Astrocyte of the cerebellum (primary cell): ENCODE measurements around the gene TMEM212.
A peak's percentile ranks its signal among the peaks of the same experiment; 100 is the strongest.

Experiments used
- DNase-seq: peaks from one replicate; pipeline ENCODE4 v3.0.0-alpha.2; 2011; ENCODE audit warnings: low read depth
- H3K4me3 ChIP-seq: 2 replicates; pipeline ENCODE4 v1.5.1; 2011; ENCODE audit warnings: mild to moderate bottlenecking, low read depth, low read length, moderate library complexity
- in situ Hi-C: cut with HindIII; loops from 2 replicates; pipeline ENCODE4 v1.10.0; 2017; ENCODE audit warnings: low sequenced_read_pairs
- TF ChIP-seq, protein P1 (sequence below): IDR thresholded peaks from 2 replicates; pipeline ENCODE4 v1.5.1; 2012; ENCODE audit warnings: low read length, low read depth, moderate library complexity, mild to moderate bottlenecking; ENCODE audit errors: missing control alignments

The TMEM212 gene

GRCh38 chr3:171863920-171864319 lies 20.8 kb downstream of the TMEM212 start:
- TF ChIP-seq, protein P1, sequence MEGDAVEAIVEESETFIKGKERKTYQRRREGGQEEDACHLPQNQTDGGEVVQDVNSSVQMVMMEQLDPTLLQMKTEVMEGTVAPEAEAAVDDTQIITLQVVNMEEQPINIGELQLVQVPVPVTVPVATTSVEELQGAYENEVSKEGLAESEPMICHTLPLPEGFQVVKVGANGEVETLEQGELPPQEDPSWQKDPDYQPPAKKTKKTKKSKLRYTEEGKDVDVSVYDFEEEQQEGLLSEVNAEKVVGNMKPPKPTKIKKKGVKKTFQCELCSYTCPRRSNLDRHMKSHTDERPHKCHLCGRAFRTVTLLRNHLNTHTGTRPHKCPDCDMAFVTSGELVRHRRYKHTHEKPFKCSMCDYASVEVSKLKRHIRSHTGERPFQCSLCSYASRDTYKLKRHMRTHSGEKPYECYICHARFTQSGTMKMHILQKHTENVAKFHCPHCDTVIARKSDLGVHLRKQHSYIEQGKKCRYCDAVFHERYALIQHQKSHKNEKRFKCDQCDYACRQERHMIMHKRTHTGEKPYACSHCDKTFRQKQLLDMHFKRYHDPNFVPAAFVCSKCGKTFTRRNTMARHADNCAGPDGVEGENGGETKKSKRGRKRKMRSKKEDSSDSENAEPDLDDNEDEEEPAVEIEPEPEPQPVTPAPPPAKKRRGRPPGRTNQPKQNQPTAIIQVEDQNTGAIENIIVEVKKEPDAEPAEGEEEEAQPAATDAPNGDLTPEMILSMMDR = no peak
- no peak overlapping the region for H3K4me3 ChIP-seq
- in situ Hi-C loops = no loop called here
- no peak for DNase-seq

DNA sequence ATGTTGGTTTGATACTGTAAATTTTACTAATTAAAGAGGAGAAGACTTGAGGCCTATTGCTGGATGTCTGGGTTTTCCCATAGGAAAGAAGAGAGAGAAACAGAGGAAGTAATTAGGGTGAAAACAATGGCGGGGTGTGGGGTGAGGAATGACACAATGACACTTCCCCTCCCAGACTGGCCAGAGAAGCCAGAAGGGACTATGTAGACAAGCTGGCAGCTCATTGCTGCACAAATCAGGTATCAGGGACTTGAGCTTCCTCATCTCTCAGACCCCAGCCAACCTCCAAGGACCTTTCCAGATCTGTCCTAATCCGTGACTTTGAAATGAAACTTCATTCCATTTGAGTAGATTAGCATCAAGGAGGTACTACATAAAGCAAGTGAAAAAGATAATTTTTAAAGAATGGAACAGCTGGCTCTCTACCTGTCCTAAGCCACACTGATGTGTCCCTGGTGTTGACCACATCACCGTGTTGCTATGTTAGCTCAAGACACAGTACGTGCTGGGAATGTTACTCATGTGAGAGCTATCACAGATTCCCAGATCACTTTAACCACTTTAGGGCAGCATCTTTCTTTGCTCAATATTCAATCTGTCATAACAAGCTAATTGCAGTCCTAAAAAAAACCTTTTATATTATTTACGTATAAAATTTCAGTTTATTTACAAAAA lies 22.2 kb downstream of the TMEM212 start:
- TF ChIP-seq, protein P1 = no peak
- H3K4me3 ChIP-seq = no peak overlapping the region
- in situ Hi-C loops = no loop called here
- DNase-seq = no peak

DNA sequence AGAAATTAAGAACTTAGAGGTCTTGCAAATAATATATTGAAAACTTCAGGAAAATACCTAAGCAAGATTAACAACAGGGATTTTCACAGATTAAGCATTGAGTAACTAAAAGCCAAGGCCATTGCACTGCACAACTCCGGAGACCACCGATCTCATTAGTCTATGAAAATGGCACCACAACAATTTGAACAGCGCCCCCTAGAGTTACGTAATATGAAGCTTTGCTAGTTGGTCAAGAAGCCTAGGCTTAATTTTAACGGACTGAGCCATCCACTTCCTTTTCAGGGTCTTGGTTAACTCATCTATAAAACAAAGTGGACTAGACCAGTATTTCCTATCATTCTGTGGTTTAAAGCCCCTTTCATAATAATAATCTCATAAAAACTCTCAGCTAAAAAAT lies 24.8 kb downstream of the TMEM212 start:
- no peak overlapping the region for H3K4me3 ChIP-seq
- TF ChIP-seq, protein P1 = peak; percentile 34
- in situ Hi-C loops = no loop called here
- DNase-seq = no peak

- TF ChIP-seq, protein P1 = no peak
- DNase-seq = no peak
- H3K4me3 ChIP-seq = no peak overlapping the region
- in situ Hi-C loops = no loop called here
Measured at GRCh38 chr3:171871392-171872274, 28.5 kb downstream of the TMEM212 start.

DNA sequence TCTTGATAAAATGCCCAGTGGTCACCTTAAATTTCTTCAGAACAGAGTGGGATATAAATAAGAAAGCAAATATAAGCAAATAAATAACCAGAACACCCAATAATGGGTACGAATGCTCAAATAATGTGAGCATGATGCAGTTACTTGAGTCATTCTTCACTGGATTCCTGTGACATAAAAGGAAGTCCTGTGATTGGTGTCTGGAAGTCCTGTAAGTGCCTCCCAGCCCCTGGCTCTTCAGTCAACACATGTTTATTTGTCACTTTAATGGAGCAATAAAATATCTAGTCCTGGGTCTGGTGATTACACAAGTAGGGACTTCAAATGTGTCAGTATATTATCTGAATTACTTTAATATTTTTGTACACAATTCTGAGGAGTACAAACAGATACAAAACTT lies 30.4 kb downstream of the TMEM212 start:
- in situ Hi-C loops = no loop called here
- no peak overlapping the region for H3K4me3 ChIP-seq
- TF ChIP-seq, protein P1 = no peak
- DNase-seq = no peak

DNA sequence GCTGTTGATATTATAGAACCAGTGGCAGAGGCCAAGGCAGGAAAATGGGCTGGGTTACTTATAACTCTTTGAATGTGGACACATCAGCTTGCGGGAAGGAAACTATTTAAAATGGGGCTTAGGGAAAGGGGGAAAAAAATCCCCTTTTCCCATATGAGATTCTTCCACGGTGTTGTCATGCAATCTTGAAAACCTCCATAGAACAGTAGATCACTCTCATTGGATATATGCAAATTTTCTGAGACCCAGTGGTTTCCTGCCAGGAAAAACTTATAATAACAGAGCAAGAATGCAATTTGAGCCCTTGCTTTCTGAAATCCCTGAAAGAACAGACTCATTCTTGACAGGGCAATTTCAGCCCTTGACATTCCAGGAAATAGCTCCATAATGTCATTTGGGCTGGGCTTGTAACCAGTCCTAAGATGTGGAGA lies 31.1 kb downstream of the TMEM212 start:
- peak; percentile 97 for DNase-seq
- in situ Hi-C loops = no loop called here
- TF ChIP-seq, protein P1 = no peak
- H3K4me3 ChIP-seq = no peak overlapping the region
